SU-DHL-6 (cell line): Measurements from ENCODE around the gene FKBP8.

ENCODE experiments used
- H2AFZ ChIP-seq: fragments of 200-600 bp; sonication (generic); 2 replicates; pipeline ENCODE4 v1.6.1; 2014; ENCODE audit warnings: low read depth, mild to moderate bottlenecking, moderate library complexity, mixed read lengths, antibody characterized with exemption, low read length; ENCODE audit not compliant: severe bottlenecking
- H3F3A ChIP-seq: fragments of 200-600 bp; shearing (Covaris generic); 2 replicates; pipeline ENCODE4 v1.6.0; 2016; ENCODE audit warnings: antibody characterized with exemption, mild to moderate bottlenecking; ENCODE audit not compliant: insufficient read depth
- H3K27ac ChIP-seq: fragments of 200-600 bp; sonication (generic); 2 replicates; pipeline ENCODE4 v1.5.1; 2016; ENCODE audit warnings: low read depth, mild to moderate bottlenecking, low read length, moderate library complexity, mixed read lengths
- H3K27me3 ChIP-seq: fragments of 200-600 bp; sonication (generic), shearing (Covaris generic); 2 replicates; pipeline ENCODE4 v1.6.0; 2014; ENCODE audit warnings: mild to moderate bottlenecking, low read length
- H3K36me3 ChIP-seq: fragments of 200-600 bp; sonication (generic); 2 replicates; pipeline ENCODE4 v1.6.1; 2014; ENCODE audit warnings: mild to moderate bottlenecking, low read length, mixed read lengths
- H3K4me2 ChIP-seq: fragments of 300-600, 200-600 bp; shearing (Covaris generic), sonication (generic); 2 replicates; pipeline ENCODE4 v1.6.0; 2014; ENCODE audit warnings: low read length, low read depth, mild to moderate bottlenecking; ENCODE audit not compliant: poor library complexity, severe bottlenecking
- H3K4me3 ChIP-seq: fragments of 200-600 bp; sonication (generic); 2 replicates; pipeline ENCODE4 v1.5.1; 2014; ENCODE audit warnings: antibody characterized with exemption, low read length, mild to moderate bottlenecking, mixed read lengths; ENCODE audit not compliant: insufficient read depth, poor library complexity, severe bottlenecking
- H3K79me2 ChIP-seq: fragments of 200-600 bp; sonication (generic); 2 replicates; pipeline ENCODE4 v1.6.1; 2014; ENCODE audit warnings: mild to moderate bottlenecking, low read length, moderate library complexity; ENCODE audit not compliant: insufficient read depth
- H3K9ac ChIP-seq: fragments of 200-600 bp; sonication (generic); 2 replicates; pipeline ENCODE4 v1.7.0; 2014; ENCODE audit warnings: mild to moderate bottlenecking, low read length
- H3K9me2 ChIP-seq: fragments of 200-600 bp; sonication (generic); replicated peaks from 2 replicates; pipeline ENCODE4 v1.6.1; 2014; ENCODE audit warnings: low read length; ENCODE audit not compliant: insufficient read depth
- H3K9me3 ChIP-seq: fragments of 200-600 bp; sonication (generic); 2 replicates; pipeline ENCODE4 v1.6.1; 2014; ENCODE audit warnings: low read length, mixed read lengths; ENCODE audit not compliant: insufficient read depth
- H4K20me1 ChIP-seq: fragments of 200-600 bp; sonication (generic); 2 replicates; pipeline ENCODE4 v1.6.1; 2014; ENCODE audit warnings: low read depth, mild to moderate bottlenecking, antibody characterized with exemption, low read length, moderate library complexity, mixed read lengths
- CTCF ChIP-seq: fragments of 200-600 bp; sonication (generic); IDR thresholded peaks from one replicate; pipeline ENCODE4 v1.5.1; 2017; ENCODE audit warnings: antibody characterized with exemption, mild to moderate bottlenecking, low read length, moderate library complexity; ENCODE audit not compliant: insufficient read depth, poor library complexity, severe bottlenecking
- EZH2phosphoT487 ChIP-seq: fragments of 200-600 bp; sonication (generic), shearing (Covaris generic); conservative IDR thresholded peaks from 2 replicates; pipeline ENCODE4 v1.6.1; 2018; ENCODE audit warnings: mild to moderate bottlenecking, antibody characterized with exemption, low read length, moderate library complexity, mixed read lengths

FKBP8 gene

GRCh38 chr19:18502246-18502637, 41.1 kb downstream of the FKBP8 start:
- Histone ChIP-seq H3K27me3 (no peaks in the 10 kb centered on the region), H3K4me3 (no peak overlapping the region), H3K9ac (no peak overlapping the region), H3K27ac (no peak overlapping the region), H4K20me1 (no peaks in the 10 kb centered on the region), H3K36me3 (no peaks in the 10 kb centered on the region), H3F3A (no peaks in the 10 kb centered on the region), H3K79me2 (peaks cover 96% of the 10 kb centered on the region), H2AFZ (no peak overlapping the region), H3K9me3 (no peaks in the 10 kb centered on the region), H3K4me2 (no peak overlapping the region), H3K9me2 (no peaks in the 10 kb centered on the region)
- TF ChIP-seq CTCF (no peak), EZH2phosphoT487 (no peak)

GRCh38 chr19:18501832-18502231, 41.5 kb downstream of the FKBP8 start:
- no peak overlapping the region for H3K4me2 ChIP-seq
- H3K27ac ChIP-seq = no peak overlapping the region
- H3K4me3 ChIP-seq = no peak overlapping the region
- TF ChIP-seq EZH2phosphoT487 (no peak), CTCF (no peak)
- no peaks in the 10 kb centered on the region for H3K9me3 ChIP-seq
- no peaks in the 10 kb centered on the region for H3K9me2 ChIP-seq
- H3K79me2 ChIP-seq = peaks cover 96% of the 10 kb centered on the region
- H3F3A ChIP-seq = no peaks in the 10 kb centered on the region
- H3K27me3 ChIP-seq = no peaks in the 10 kb centered on the region
- H3K9ac ChIP-seq = no peak overlapping the region
- no peaks in the 10 kb centered on the region for H3K36me3 ChIP-seq
- no peak overlapping the region for H2AFZ ChIP-seq
- H4K20me1 ChIP-seq = no peaks in the 10 kb centered on the region

GRCh38 chr19:18501351-18501750, 42.0 kb downstream of the FKBP8 start:
- Histone ChIP-seq H3K4me2 (no peak overlapping the region), H3K36me3 (no peaks in the 10 kb centered on the region)
- TF ChIP-seq CTCF = no peak
- no peak for TF ChIP-seq EZH2phosphoT487

More at GRCh38 chr19:18501351-18501750, 42.0 kb downstream of the FKBP8 start:
- H3K4me3 ChIP-seq = no peak overlapping the region
- no peak overlapping the region for H2AFZ ChIP-seq
- no peaks in the 10 kb centered on the region for H3K9me2 ChIP-seq
- no peak overlapping the region for H3K27ac ChIP-seq
- peaks cover 96% of the 10 kb centered on the region for H3K79me2 ChIP-seq
- no peaks in the 10 kb centered on the region for H3F3A ChIP-seq
- H3K9me3 ChIP-seq = no peaks in the 10 kb centered on the region
- H3K9ac ChIP-seq = no peak overlapping the region
- H4K20me1 ChIP-seq = no peaks in the 10 kb centered on the region
- H3K27me3 ChIP-seq = no peaks in the 10 kb centered on the region
